ENCODE results near the gene PHLDA1. TPM values are rescaled to one million over a fixed set of nuclear protein-coding genes. Genes with fewer than 3 reads are reported as not detected.

The PHLDA1 gene
- total and polyA plus RNA-seq, 2 of the 13 experiments (the other 11 are each of a cell fraction or from before 2014, with no cell fraction given), result 33.8 to 41.0 TPM

GRCh38 chr12:76064904-76065303 is 33.3 kb upstream of the PHLDA1 start:
- Histone ChIP-seq H3K36me3 (replicated peaks in 1 of 2; ENCODE audit: control insufficient read depth in 1 of 2, insufficient read depth in 2 of 2, low read length in 2 of 2) (peaks cover 9 to 61% of the 10 kb centered on the region in 2 experiments; a peak in 4 of 5 replicates), H3K27me3 (ENCODE audit: control insufficient read depth in 1 of 2, insufficient read depth in 2 of 2, low read length in 2 of 2) (no peaks in the 10 kb centered on the region), H3K4me1 (ENCODE audit: insufficient read depth, low read length) (no peaks in the 10 kb centered on the region), H3K4me2 (ENCODE audit: low read depth, low read length) (no peak overlapping the region), H4K20me1 (ENCODE audit: insufficient read depth, low read length) (peaks cover 2% of the 10 kb centered on the region; the same call in 1 of the 2 replicates), H3K9ac (ENCODE audit: insufficient read depth, low read depth, low read length) (no peak overlapping the region), H3K9me3 (ENCODE audit: low read length) (peaks cover 11% of the 10 kb centered on the region; the same call in 1 of the 2 replicates), H3K27ac (ENCODE audit: extremely low read length, insufficient read depth, low read length) (no peak overlapping the region), H3K79me2 (ENCODE audit: insufficient read depth, low read length) (peaks cover 85% of the 10 kb centered on the region), H2AFZ (ENCODE audit: low read length) (no peak overlapping the region), H3K4me3 (replicated peaks in 1 of 3; ENCODE audit: insufficient read depth in 1 of 3, low read depth in 2 of 3, low read length in 3 of 3) (no peak overlapping the region)
- ATAC-seq (no peak), DNase-seq (ENCODE audit: low spot score) (no peak), FAIRE-seq (no peak)
- ChIA-PET POLR2A (no interaction called here), CTCF (ENCODE audit: low intra/inter-chr PET ratio, low total read pairs) (no interaction called here)
- intact Hi-C loops (cut with micrococcal nuclease; ENCODE audit: unreplicated experiment) (no loop called here), in situ Hi-C loops (cut with HindIII; ENCODE audit: extremely low pct_ligation_motif_present, low pct_unique_long_range_greater_than_20kb) (no loop called here)
- TF ChIP-seq CCDC6 (CRISPR knock-in tag; IDR thresholded peaks at IDR 0.05) (no peak), ZNF275 (CRISPR knock-in tag; IDR thresholded peaks at IDR 0.05; ENCODE audit: borderline replicate concordance) (no peak), ZNF263 (CRISPR knock-in tag; IDR thresholded peaks at IDR 0.05) (no peak), ZBTB37 (CRISPR knock-in tag; IDR thresholded peaks at IDR 0.05) (no peak), ZNF543 (CRISPR knock-in tag; IDR thresholded peaks at IDR 0.05) (no peak), PLRG1 (conservative IDR thresholded peaks at IDR 0.05) (no peak), ZFP62 (CRISPR knock-in tag; IDR thresholded peaks at IDR 0.05) (no peak), PAWR (CRISPR knock-in tag; IDR thresholded peaks at IDR 0.05; ENCODE audit: borderline replicate concordance) (no peak), ZBTB39 (CRISPR knock-in tag; IDR thresholded peaks at IDR 0.05) (no peak), GABPB1 (CRISPR knock-in tag; IDR thresholded peaks at IDR 0.05) (no peak), ZNF570 (CRISPR knock-in tag; IDR thresholded peaks at IDR 0.05; ENCODE audit: borderline replicate concordance) (no peak)
- no TSS peak for BruUV-seq (replicated peaks)
- 100% methylated on average over 1 of the region's 1 CpG for WGBS (ENCODE audit: low lambda C conversion rate)
